Cortex of kidney (tissue), 1 donor: ENCODE results near the gene FAM131B.
"Not testable (repeated sequence)": the region's sequence is repeated elsewhere in the genome, so short reads cannot be mapped to it uniquely, and the experiment has no call there.

Experiments used
- DNase-seq: peaks from one replicate; lab custom pipeline; 2025; lab: John Stamatoyannopoulos, UW

Gene FAM131B

GRCh38 chr7:143362131-143363015, at the start of gene FAM131B:
FAM131B (minus strand) TSS chr7:143362713; CDS start chr7:143362603, 110 bp downstream.
- no peak for DNase-seq

GRCh38 chr7:143411976-143412708, 49.6 kb upstream of the FAM131B start:
- no peak for DNase-seq

GRCh38 chr7:143410521-143411004, 48.0 kb upstream of the FAM131B start:
- no peak for DNase-seq

GRCh38 chr7:143408686-143409561, 46.4 kb upstream of the FAM131B start, which contains the start of gene EPHA1:
EPHA1 (minus strand) TSS chr7:143408856; CDS start chr7:143408805, 51 bp downstream.
- no peak for DNase-seq

- DNase-seq = no peak
Measured at GRCh38 chr7:143408252-143408685, 45.8 kb upstream of the FAM131B start.

GRCh38 chr7:143407287-143408251, 45.1 kb upstream of the FAM131B start:
- DNase-seq = no peak

- no peak for DNase-seq
Measured at GRCh38 chr7:143406002-143406357, 43.5 kb upstream of the FAM131B start.

- DNase-seq = no peak
Measured at GRCh38 chr7:143405173-143406001, 42.9 kb upstream of the FAM131B start.

GRCh38 chr7:143402233-143402632, 39.7 kb upstream of the FAM131B start:
- DNase-seq = not testable (repeated sequence)

- no peak for DNase-seq
Measured at GRCh38 chr7:143401265-143401664, 38.8 kb upstream of the FAM131B start.

- no peak for DNase-seq
Measured at GRCh38 chr7:143399642-143400041, 37.1 kb upstream of the FAM131B start.

- no peak for DNase-seq
Measured at GRCh38 chr7:143399151-143399550, 36.6 kb upstream of the FAM131B start.

GRCh38 chr7:143398616-143399015, 36.1 kb upstream of the FAM131B start:
- no peak for DNase-seq

- no peak for DNase-seq
Measured at GRCh38 chr7:143397710-143398530, 35.4 kb upstream of the FAM131B start.

GRCh38 chr7:143396625-143397556, 34.4 kb upstream of the FAM131B start:
- no peak for DNase-seq

GRCh38 chr7:143396182-143396581, 33.7 kb upstream of the FAM131B start:
- no peak for DNase-seq
